Activated T-cell treated with anti-CD3 and anti-CD28 coated beads, Interleukin-2, amount 50 U/mL, for 1 hour (primary cell): ENCODE results near the gene ACAP2.
"Not testable (repeated sequence)": the region's sequence is repeated elsewhere in the genome, so short reads cannot be mapped to it uniquely, and the experiment has no call there.

ENCODE experiments used
- DNase-seq: peaks from one replicate; pipeline ENCODE4 v3.0.0-alpha.2; 2020

ACAP2 gene

DNA sequence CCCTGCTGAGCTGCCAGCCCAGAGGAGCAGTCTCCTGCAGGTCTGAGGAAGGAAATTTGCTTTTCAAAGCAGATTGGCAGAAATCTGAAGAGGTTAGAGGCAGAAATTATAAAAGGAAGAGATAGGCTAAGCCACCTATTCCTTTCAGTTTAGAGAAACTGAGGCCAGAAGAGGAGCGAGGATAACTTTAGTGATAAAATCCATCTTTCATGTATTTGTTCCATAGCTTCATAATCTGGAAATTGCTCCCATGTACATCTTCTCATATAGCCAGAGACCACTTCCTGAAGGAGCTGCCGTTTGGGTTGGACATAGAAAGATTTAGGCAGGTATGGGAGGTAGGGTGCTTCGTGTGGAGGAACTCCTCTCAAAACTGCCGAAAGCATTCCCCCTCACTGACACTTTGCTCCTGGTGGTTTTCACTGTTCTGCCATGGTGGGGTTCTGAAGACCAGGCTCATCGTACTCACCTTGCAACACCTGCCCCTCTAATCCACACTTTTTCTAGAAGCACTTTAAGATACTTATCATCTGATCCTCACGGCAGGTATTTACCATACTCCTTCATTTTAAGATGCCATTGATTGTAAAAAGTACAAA is 670 bp upstream of the ACAP2 start:
- no peak for DNase-seq

DNA sequence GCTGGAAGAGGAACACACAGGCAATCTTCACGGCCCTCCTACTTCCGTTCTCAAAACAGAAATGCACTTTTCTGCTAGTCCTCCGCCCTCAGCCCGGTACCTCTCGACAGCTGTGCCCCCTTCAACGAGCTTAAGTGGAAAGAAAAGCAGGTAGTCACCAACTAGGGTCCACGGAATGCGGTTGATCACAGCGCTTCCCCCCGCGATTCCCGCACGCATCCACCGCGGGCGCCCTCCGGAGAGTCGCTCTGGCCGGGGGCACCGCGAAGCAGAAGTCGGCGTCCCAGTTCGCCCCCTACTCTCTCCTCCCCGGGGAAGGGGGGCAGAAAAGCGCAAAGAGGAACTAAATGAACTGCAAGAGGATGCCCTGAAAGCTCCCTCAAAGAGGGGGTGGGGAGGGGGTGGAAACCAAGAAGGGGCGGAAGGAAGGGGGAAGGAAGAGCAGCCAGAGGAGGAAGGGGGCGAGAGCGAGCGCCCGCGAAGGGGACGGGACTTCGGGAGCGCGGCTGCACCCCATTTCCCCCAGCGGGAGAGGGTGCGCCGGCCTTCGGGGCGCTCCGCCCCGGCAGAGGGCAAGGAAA is 738 bp downstream of the ACAP2 start:
- DNase-seq: peak; percentile 54

DNA sequence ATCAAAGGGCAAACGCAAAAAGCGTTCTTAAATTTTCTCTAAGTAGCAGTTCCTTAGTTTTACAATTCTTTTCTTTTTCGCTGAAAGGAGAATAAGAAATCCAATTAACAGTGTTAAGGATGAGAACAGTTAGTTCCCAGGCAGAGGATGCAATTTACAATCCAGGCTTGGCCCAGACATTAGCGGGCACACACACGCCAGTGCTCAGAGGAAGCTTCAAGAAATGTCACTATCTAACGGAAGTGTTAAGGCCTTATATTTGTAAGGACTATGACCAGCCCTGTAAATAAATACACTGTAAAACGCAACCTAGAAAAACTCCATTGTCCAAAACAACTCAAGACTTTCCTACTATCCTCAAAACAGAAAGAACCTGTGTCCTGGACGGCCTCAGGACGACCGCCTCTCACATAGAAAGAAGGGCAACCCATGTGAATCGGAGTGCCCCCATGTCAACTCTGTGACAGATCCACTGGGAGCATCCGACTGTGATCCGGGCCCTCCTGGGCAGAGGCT is 1.3 kb downstream of the ACAP2 start:
- DNase-seq: no peak

DNA sequence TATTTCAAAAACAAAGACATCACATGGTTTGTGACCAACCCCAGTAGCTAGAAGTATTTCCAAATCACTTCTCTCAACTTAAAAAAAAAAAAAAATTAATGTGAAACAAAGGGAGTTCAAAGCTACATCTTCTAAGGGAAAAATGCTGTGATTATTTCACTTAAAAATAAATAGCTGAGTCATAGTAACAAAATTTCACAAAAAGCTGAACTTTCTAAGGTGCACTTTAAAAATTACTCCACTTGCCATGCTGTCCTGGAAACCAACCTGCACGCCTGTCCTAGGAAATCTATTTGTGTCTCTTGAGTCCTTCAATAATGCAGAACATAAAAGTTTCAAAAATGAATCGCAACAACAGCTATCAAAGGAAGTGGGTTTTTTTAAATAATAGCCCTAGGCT is 1.8 kb downstream of the ACAP2 start:
- DNase-seq: no peak

DNA sequence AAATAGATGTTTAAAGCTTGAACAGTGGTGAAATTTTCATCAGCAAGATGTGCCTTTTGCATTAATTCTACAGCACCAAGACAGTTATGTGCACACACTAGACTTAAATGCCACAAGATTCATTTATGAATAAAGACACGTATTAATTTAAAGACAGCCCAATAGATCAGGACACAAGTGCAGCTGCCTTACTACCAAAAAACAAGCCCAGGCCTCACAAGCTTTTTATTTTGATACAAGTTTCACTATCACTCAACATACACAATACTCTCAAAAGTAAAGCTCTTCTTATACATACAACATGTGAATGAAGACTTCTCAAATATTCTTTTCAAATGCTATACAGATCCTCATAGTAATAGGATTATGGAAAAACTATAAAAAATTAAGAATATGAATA is 2.4 kb downstream of the ACAP2 start:
- DNase-seq: no peak

DNA sequence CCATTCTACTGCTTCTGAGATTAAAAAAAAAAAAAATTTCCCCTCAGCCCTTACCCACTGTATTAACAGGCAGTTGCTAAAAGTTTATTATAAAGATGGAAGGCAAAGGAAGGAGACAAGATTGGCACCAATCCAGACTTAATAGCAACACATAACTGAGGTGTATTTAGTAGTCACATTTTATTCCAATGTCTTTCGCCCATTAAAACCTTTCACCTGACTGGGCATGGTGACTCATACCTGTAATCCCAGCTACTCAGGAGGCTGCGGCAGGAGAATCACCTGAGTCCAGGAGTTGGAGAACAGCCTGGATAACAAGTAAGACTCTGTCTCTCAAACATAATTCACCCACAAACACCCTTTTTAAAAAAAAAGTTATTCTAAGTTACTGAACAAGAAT is 4.4 kb downstream of the ACAP2 start:
- DNase-seq: no peak

DNA sequence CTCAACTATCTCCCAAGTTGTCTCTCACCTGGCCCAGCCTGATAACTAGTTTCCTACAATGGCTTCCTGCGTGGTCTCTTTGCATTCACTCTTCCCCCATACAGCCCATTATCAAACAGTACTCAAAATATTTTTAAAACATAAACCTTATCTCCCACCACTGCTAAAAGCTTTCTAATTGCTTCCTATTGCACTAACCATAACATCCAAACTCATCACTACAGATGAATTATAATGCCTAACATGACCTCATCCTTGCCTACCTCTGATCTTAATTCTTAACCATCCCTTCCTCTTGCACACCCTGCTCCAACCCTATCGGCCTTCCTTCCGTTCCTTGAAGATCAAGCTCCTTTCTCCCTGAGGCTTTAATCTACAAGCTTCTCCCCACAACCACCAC is 17.0 kb downstream of the ACAP2 start:
- no peak for DNase-seq

DNA sequence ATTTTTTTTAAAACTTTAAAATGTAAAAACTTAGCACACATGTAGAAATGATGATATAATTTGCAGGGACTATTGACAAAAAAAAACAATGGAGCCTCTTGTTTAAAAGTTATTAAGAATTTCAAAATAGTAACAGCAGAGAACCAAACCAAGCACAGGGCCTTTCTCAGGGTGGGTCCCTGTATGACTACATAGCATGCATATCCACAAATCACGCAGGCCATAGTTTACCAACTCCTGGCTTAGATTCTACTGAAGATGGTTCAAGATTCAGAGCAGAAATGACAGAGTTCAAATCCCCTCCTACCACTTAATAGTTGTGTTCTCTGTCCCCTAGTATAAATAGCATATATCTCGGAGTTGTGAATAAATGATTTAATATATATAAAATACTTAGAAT is 19.0 kb downstream of the ACAP2 start:
- DNase-seq: no peak

DNA sequence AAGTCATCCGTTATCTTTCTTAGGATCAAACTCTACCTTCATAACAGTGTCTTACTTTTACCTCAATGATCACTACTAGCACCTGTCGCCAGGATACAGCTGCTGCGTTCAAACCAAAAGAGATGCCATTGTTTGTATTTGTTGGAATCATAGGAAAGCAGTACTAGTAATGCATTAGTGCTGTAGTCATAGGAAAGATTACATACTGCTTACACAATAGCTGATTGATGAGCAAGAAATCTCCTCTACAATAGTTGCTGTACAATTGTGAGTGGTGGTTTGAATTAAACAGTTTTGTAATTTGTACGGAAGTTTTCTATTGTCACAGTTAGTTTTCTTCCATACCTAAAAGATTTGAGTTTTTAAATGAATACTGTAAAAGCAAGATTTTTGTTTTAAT is 21.4 kb downstream of the ACAP2 start:
- no peak for DNase-seq

DNA sequence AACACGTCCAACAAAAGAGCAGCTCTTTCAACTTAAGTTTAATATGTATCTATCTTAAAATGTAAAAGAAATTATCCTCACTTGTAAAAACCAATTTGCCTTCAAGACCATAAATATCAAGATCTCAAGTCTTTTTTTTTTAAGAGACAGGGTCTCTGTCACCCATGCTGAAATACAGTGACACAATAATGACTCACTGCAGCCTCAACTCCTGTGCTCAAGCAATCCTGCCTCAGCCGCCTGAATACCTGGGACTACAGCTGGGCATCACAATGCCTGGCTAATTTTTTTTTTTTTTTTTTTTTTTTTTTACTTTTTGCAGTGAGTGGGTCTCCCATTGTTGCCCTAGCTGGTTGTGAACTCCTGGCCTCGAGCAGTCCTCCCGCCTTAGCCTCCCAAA is 26.0 kb downstream of the ACAP2 start:
- no peak for DNase-seq

DNA sequence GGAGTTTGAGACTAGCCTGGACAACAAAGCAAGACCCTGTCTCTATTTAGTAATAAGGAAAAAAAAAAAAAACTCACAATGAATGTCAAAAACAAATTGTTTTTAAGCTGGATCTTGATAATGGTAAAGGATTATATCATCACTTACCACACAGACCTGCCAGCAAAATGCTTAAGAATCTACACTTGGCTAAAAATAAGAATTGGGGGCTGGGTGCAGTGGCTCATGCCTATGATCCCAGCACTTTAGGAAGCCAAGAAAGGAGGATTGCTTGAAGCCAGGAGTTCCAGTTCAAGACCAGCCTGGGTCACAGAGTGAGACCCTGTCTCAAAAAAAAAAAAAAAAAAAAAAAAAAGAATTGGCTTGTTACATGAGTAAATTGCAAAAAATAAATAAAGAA is 31.0 kb downstream of the ACAP2 start:
- no peak for DNase-seq

DNA sequence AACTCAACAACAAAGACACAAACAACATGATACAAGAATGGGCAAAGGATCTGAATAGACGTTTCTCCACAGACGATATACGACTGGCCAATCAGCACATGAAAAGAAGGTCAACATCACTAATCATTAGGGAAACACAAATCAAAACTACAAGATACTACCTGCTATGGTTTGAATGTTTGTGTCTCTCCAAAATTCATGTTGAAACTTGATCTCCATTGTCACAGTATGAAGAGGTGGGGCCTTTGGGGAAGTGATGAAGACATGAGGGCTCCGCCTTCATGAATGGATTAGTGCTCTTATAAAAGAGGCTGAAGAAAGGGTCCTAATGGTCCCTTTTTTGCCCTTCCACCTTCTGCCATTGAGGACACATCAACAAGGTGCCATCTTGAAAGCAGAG is 32.3 kb downstream of the ACAP2 start:
- no peak for DNase-seq

DNA sequence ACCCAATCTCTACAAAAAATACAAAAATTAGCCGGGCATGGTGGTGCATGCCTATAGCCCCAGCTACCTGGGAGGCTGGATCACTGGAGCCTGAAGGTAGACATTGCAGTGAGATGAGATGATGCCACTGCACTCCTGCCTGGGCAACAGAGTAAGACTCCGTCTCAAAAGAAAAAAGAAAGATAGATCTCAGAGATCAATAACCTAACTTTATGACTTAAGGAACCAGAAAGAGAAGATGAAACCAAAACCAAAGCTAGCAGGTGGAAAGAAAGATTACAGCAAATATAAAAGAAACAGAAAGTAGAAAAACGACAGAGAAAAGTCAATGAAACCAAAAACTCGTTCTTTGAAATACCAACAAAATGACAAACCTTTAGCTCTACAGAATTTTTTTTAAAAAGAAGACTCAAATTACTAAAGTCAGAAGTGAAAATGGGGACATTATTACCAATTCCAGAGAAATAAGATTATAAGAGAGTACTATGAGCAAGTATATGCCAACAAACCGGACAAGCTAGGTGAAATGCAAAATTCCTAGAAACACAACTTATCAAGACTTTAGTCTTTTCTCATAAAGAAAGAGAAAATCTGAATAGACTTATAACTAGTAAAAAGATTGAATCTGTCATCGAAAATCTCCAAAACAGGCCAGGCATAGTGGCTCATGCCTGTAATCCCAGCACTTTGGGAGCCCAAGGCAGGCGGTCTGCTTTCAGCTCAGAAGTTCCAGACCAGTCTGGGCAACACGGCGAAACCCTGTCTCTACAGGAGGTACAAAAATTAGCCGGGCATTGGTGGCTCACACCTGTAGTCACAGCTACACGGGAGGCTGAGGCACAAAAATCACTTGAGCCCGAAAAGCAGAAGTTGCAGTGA is 35.0 kb downstream of the ACAP2 start:
- no peak for DNase-seq

DNA sequence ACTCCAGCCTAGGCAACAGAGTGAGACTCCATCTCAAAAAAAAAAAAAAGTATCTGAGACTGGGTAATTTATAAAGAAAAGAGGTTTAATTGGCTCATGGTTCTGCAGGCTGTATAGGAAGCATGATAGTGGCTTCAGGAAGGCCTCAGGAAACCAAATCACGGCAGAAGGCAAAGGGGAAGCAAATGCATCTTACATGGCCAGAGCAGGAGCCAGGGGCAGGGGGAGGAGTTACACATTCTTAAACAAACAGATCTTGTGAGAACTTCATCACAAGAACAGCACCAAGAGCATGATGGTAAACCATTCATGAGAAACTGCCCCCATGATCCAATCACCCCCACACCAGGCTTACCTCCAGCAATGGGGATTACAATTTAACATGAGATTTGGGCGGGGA is 37.2 kb downstream of the ACAP2 start:
- DNase-seq: no peak

DNA sequence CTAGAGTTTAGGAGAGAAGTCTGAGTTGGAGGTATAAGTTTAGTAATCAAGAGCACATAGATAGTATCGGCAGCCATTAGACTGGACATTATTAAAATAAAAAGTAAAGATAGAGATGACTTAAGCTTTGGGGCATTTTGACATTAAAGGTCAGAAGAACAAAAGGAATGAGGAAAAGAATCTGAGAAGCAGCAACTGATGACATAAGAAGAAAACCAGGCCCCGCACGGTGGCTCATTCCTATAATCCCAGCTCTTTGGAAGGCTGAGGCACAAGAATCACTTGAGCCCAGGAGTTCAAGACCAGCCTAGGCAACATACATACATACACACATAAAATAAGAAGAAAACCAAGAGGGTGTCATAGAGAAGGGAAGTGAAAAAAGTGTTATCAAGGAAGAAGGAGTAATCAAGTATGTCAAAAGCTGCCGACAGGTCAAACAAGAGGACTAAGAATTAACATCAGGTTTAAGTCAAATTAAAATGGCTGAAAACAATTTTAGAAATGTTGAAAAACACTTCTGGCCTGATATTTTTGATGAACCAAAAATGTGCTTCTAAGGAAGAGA is 38.9 kb downstream of the ACAP2 start:
- DNase-seq: no peak

DNA sequence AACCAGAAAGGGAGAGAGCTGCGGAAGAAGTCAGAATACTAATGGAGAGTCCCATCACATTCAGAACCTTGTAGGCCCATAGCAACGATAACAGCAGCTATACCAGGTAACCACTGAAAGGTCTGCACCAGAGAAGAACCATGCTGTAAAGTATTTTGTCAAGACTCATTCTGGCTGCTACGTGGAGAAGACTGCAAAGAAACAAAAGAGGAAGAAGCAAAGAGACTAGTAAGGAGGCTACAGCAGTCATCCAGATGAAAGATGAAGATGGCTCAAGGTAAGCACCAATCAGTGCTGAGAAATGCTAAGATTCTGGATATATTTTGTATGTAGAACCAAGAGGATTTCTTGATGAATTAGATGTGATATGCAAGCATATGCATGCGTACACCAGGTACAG is 39.6 kb downstream of the ACAP2 start:
- DNase-seq: no peak

DNA sequence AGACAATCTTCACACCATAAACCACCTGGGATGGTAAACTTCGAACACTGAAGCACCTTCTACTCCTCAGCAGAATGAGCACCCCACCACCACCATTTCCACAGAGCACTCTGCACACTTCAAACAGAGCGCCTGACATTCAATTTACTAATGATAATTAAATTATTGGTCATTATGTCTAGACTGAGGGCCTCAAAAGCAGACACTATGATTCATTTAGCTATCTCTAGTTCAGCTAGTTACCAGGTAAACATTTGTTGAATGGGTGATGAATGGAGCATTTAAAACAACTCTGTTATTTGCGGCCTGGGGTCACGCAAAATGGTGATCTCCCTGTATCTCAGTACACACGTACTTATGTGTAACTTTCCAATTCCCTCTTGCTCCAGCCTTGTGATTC is 40.9 kb downstream of the ACAP2 start:
- DNase-seq: no peak

DNA sequence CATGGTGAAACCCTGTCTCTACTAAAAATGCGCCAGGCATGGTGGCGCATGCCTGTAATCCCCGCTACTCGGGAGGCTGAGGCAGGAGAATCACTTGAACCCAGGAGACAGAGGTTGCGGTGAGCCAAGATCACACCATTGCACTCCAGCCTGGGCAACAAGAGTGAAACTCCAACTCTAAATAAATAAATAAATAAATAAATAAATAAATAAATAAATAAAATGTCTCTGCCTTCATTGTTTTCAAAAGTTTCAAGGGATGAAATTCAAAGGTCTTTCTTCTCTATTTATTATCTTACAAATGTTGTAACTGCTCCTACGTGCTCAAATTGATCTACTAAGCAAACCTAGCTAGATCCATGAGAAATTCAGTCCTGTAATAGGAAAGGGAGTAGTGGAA is 44.4 kb downstream of the ACAP2 start:
- DNase-seq: not testable (repeated sequence)

DNA sequence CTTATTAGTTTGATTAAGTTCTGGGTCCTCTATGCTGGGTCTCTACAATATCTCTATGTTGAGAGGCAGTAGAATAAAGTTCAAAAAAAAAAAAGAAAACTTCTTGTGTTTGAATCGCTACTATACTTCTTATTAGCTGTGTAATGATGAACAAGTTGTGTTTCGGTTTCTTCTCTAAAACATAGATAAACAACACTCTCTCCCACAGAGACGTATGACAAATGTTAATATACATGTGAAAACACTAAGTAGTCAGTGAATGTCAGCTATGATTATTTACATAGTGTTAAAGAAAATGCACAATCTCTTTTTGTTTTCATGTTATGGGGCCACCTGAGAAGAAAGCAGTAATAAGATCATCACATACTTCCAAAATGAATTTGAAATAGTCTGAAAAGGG is 45.3 kb downstream of the ACAP2 start:
- no peak for DNase-seq

DNA sequence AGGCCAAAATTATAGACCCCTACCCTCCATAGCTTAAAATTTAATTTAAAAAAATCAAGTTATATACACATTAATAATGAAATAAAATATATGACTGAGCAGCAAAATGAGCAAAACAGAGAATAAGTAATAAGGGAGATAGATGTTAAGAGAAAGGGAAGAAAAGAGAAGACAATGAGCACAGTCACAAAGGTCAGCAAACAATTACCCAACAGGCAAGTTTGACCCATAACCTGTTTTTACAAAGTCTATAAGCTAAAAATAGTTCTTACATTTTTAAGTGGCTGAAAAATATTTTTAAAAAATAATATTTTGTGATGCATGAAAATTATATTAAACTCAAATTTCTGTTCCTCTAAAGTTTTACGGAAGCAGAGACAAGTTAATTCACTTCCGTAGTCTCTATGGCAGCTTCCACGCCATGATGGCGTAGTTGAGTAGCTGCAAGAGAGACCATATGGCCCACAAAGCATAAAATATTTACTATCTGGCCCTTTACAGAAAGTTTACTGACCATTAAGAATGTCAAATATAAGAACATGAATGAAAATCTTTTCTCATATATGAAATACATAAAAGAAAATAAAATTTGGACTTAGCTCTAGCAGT is 47.5 kb downstream of the ACAP2 start:
- DNase-seq: no peak

DNA sequence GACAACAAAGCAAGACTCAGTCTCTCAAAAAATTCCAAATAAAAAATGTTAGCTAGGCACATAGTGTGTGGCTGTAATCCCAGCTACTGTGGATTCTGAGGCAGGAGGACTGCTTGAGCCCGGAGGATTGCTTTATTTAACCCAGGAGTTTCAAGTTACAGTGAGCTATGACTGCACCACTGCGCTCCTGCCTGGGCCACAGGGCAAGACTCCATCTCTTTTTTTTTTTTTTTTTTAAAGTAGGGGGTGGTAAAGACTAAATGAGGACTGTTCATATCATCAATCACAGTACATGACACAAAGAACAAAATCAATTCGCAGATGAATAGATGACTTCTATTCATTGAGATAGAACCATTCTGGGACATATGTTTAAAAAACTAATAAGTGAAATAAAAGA is 48.1 kb downstream of the ACAP2 start:
- no peak for DNase-seq

DNA sequence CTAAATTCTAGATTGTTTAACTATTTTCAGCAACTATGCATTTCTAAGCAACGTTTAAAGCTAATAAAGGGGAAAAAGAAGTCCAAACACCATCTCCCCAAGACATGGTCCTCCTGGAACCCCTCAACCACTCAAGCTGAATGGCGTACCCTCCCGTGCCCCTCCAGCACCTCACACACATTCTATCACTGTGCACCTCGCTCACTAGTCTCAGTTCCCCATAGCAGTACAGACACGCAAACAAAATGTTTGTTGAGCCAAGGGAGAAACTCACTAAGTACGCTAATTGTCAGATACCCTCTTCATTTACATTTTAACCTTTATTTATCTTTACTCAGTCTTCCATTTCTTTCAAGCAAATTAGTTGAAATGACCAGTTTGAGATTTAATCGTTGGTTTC is 48.8 kb downstream of the ACAP2 start:
- no peak for DNase-seq

DNA sequence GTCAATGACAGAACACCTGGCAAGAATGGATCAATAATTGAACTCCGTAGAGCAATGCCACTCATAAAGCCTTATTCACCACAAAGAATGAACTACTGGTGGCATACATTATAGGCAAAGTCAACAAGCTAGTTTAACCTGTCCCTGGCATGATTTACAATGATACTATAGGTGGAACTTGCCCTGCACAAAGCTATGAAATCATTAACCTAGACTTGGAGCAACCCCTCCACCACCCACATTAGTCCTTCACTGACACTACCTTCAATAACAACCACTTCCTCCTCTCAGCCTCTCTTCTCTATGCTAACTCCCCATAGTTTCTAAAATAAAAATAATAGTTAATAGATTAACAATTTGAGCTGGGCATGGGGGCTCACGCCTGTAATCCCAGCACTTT is 54.4 kb downstream of the ACAP2 start:
- no peak for DNase-seq

DNA sequence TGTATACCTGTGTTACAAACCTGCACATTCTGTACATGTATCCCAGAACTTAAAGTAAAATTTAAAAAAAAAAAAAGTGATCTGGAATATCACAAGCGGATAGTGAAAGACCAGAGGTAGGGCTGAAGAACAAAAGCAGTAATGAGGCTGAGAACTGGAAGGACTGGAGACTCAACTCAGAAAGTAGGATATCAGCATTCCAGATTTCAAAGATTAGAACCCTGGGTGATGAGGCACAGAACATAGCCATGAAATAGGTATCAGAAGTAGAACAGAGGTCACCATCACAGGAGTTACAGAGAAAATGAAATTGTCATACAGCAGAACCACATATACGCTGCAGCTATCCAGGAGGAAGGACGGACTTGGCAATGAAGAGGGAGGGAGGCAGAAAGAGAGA is 56.1 kb downstream of the ACAP2 start:
- no peak for DNase-seq
